ENCODE results near the gene GDA. TPM values are rescaled to one million over a fixed set of nuclear protein-coding genes. Genes with fewer than 3 reads are reported as not detected.

The GDA gene
- total RNA-seq, 1 donor from 2014 or later: not detected

DNA sequence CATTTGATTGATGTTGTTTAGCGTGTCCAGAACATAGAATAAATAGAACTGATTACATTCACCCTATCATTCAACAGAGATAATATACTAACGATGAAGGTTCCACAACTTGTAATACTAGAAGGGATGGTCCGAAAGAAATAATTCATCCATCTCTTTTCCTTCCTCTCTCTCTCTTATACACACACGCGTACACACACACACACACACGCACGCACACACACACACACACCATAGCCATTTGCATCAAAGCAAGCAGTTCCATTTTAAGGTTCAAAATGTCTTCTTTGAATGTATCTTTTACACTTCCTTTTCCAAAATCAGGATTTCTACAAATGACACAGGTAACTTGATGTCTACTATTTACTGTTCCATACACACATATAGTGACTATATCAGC, 887 bp downstream of the GDA start:
- DNase-seq (ENCODE audit: low read depth, low spot score): no peak

DNA sequence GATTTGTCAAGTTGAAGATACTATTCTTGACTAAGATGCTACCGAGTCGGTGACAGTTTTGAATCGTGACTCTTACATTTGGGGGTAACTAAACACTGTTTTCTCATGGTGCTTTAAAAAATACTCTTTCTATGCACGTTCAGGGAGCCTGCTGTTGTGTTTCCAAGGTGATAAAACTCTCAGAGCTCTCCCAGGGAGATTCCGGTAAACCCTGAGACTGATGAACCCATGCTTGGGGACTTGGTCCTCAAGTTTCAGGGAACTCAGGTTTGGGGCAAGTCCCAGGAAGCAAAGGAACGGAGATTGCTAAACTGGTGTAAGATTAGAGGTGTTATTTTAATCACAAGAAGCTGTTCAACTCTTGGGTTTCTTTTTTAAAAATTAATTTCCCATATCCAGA, 1.4 kb downstream of the GDA start:
- no peak for DNase-seq (ENCODE audit: low read depth, low spot score)

DNA sequence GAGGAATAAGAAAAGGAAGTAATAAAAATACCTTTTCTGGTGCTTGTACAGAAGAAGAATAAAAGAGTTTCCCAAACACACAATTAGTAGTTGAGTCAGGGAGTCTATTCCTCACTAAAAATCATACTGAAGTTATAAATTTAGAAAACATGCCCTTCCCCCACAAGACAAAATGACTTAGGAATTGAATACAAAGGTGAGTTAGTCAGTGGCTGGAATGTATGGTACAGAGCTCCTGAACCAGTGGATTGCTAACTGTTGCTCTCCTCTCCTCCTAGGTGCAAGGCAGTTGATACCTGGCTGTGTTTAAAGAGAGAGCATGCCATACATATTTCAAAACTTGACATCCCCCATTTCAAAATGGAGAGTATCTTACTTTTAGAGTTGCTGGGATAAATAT, 1.9 kb downstream of the GDA start:
- no peak for DNase-seq (ENCODE audit: low read depth, low spot score)

DNA sequence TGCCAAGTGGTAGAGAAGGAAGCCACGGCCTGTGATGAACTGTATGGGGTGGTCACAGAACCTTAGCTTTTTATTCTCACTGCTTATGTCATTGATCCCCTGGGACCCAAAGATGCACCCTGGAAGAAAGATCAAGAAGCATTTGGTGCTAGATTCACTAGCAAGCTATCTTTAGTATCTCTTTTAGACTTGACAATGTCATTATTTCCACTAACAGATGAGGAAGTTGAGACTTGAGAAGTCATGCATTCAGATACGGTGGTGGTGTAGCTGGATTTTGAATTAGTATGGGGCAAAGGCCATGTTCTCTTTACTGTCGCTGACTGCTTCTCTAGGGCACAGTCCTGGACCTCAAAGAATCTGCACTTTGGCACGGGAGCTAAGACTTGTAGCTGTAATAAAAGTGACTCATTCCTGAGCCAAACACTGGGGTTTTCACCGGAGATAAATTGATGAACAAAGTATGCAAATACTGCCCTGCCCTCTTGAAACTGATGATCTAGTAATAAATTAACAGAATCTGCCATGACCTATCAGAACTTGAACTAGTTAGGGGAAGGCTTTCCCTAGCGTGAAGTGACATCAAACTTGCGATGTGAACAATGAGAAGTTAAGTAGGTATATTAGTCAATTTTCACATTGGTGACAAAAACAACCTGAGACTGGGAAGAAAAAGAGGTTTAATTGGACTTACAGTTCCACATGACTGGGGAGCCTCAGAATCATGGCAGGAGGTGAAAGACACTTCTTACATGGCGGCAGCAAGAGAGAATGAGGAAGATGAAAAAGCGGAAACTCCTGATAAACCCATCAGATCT, 5.4 kb downstream of the GDA start:
- DNase-seq (ENCODE audit: low read depth, low spot score): no peak

DNA sequence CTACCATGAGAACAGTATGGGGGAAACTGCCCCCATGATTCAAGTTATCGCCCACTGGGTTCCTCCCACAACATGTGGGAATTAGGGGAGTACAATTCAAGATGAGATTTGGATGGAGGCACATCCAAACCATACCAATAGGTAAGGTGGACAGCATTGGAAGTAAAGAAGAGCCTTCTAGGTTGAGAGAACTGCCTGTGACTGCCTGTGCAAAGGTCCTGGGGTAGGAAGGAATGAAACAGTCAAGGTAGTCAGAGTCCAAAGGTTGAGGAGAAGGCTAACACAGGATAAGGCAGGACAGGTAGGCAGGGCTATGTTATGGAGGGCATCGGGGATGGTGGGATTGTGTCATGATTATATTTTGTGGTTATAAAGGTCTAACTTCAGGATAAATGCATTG, 6.1 kb downstream of the GDA start:
- no peak for DNase-seq (ENCODE audit: low read depth, low spot score)

DNA sequence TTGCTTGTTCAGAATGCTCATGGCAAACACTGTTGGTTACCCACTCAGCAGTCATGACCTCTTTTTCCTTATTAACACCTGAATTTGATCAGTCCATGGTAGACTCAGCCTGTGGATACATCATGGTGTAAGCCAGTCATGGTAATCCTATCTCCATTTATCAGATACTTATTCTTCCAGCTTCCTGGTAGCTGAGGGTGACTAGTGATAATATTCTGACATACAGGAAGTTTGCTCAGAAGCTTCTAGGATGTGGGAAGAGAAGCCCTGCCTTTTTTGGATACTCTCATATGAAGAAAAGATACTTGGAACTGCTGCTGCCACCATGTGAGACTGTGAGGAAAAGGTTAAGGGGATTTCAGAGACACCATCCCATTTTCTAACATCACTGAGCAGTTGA, 7.3 kb downstream of the GDA start:
- no peak for DNase-seq (ENCODE audit: low read depth, low spot score)

DNA sequence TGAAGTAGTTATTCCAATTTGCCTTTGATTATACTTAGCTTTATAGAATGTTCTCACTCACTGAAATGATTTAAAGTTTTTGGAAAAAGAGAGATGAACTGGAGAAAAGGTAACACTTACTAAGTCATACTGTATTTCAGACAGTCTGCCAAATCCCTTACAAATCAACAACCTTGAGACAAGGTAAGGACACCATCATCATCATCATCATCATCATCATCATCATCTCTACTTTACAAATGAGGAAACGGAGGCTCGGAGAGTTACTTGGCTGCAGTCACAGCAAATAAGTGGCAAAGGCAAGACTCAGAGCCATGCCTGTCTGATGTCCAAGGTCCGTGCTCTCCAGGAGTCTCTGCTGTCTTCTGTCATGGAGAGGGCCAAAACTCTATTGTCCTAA, 9.4 kb downstream of the GDA start:
- no peak for DNase-seq (ENCODE audit: low read depth, low spot score)

DNA sequence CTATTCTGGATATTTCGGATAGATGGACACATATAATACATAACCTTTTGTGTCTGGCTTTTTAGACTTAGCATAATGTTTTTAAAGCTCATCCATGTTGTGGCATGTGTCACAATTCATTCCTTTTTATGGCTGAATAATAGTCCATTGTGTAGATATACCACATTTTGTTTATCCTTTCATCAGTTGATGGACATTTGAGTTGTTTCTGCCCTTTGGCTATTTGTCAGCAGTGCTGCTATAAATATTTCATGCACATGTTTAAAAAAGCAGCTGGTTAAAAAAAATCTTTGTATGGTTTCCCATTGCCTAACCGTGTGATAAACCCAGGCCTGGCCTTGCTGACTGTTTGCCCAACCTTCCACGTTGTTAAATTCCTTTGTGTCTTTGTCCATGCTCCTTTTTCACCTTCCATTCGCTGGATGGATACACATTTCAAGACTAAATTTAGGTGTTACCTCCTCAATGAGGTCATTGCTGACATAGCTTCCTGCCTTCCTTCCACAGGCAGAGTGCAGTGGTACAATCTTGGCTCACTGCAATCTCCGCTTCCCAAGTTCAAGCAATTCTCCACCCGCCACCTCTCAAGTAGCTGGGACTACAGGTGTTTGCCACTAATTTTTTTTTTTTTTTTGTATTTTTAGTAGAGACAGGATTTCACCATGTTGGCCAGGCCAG, 11.3 kb downstream of the GDA start:
- no peak for DNase-seq (ENCODE audit: low read depth, low spot score)

DNA sequence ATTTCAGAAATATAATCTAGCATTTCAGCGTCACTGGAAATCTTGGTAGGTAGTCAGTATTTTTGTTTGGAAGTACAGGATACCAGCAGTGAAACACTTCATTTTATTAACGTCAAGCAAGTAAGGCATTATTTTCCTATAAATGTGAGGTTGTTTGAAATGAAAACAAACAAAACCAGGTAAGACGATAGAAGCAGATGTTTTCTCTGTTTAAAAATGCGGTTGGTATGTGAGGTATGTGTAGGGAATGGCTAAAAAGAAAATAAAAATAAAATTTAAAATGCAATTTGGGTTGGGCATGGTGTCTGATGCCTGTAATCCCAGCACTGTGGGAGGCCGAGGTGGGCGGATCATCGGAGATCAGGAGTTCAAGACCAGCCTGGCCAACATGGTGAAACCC, 16.1 kb downstream of the GDA start:
- no peak for DNase-seq (ENCODE audit: low read depth, low spot score)

DNA sequence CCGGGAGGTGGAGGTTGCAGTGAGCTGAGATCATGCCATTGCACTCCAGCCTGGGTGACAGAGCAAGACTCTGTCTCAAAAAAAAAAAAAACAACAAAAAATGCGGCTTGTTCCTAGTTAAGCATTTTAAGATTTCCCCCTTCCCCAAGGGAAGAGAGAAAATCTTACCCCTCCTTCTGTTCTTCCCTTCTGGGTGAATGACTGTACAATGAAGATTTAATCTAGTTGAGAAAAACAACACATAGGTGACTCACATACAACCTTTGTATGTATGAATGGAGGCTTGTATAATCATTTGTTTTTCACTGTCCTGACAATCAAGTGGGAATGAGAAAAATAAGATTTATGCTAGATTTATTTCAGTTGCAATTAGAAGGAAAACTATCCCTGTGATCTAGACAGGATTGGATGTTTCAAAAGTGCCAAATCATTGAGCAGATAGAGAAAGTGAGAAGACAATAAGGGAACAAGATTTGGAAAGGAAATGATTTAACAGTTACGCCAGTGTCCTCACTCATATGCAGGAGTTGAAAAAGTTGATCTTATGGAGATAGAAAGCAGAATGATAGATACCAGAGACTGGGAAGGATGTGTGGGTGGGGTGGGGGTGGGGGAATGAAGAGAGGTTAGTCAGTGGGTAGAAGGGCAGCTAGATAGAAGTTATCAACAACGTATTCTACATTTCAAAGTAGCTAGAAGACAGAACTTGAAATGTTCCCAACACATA, 16.7 kb downstream of the GDA start:
- DNase-seq (ENCODE audit: low read depth, low spot score): no peak

DNA sequence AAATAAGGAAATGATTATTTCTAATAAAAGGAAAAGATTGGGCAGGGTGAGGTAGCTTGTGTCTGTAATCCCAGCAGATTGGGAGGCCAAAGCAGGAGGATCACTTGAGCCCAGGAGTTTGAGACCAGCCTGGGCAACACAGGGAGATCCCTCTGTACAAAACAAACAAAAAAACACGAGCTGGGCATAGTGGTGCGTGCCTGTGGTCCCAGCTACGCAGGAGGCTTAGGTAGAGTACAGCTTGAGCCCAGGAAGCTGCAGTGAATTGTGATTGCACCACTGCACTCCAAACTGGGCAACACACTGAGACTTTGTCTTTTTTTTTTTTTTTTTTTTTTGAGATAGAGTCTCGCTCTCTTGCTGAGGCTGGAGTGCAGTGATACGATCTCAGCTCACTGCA, 18.8 kb downstream of the GDA start:
- no peak for DNase-seq (ENCODE audit: low read depth, low spot score)

DNA sequence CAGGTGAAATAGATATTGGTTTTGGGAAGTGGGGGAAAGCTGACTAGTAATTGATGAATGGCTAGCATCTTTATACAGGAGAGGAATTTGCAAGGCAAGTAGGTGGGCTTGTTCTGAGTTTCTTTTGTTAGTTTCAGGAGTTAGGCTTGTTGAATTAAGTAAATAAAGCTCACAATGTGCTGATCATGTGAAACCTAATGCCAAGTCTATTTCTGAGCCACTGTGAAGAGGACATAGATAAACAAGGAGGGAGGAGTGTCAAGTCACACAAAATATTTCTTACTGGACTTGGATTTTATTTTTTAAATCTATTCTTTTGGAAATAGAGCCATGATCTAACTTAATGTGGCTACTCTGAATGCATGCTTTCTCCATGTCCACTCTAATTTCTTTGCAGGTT, 19.9 kb downstream of the GDA start:
- no peak for DNase-seq (ENCODE audit: low read depth, low spot score)

DNA sequence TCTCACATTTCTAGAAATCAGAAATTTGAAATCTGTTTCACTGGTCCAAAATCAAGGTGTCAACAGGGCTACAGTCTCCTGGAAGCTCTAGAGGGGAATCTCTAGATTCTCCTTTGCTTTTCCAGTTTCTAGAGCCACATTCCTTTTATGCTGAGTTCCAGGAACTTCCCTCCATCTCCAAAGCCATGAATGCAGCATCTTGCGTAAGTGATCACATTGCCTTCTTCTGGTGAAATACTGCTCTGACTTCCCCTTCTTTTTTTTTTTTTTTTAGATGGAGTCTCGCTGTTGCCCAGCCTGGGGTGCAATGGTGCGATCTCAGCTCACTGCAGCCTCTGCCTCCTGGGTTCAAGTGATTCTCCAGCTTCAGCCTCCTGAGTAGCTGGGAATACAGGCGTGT, 23.8 kb downstream of the GDA start:
- no peak for DNase-seq (ENCODE audit: low read depth, low spot score)

DNA sequence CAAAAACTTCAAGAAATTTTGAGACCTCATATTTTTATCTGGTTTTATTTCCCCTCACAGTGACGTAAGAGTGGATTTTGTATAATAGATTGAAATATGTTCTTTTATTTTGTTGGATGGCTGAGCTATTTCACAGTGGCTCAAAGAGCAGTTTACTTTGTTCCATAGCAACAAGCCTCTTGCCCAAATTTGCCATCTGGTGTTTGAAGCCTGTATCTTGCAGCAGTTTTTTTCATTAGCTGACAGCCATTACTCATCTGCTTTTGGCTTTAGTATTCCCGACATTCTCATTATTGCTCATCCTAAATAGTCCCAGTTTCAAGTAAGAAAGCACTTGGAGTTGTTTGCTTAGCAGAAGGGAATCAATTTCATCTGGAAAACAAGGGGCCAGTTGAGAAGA, 36.3 kb downstream of the GDA start:
- DNase-seq (ENCODE audit: low read depth, low spot score): no peak

DNA sequence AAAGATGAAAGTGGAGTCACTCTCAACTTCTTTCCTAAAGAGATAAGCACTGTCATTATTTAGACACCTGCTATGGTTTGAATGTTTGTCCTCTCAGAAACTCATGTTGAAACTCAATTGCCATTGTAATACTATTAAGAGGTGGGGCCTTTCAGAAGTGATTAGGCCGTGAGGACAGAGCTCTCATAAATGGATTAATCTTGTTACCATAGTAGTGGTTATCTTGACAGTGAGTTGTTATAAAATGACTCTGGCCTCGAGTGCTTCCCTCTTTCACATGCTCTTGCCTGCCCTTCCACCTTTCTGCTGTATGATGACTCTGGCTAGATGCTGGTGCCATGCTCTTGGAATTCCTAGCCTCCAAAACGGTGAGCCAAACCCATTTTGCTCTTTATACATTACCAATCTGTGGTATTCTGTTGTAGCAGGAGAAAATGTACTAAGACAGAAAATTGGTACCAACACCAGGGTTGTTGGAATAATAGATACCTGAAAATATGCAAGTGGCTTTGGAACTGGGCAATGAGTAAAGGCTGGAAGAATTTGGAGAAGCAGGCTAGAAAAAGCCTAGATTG, 38.0 kb downstream of the GDA start:
- DNase-seq (ENCODE audit: low read depth, low spot score): no peak

DNA sequence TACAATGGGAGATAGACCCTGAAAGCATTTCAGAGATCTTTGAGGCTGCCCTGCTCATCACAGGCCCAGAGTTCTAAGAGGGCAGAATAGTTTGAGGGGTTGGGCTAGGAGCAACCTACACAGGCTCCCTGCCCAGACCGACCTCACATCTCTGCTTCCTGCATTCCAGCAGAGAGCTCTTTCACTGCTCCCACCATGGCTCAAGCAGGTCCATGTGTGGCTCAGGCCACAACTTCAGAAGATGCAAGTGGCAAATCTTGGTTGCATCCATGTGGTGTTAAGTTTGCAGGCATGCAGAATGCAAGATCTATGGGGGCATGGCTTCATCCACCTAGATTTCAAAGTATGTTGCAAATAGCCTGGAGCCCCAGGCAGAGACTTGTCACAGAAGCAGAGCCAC, 39.0 kb downstream of the GDA start:
- DNase-seq (ENCODE audit: low read depth, low spot score): no peak

DNA sequence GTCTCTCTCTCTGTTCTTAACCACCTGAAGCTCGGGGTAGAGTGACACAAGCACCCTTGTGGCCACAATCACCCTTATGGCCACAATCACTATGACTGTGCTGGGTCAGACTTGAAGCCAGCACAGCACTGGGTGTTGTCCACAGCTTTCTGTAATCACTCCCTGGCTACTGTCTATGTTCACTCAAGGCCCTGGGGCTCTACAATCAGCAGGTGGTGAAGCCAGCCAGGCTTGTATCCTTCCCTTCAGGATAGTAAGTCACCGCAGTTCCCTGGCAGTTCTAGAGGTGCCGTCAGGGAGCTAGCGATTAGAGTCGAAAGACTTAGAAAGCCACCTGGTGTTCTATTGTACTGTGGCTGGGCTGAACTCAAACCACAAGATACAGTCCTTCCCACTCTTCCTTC, 44.2 kb downstream of the GDA start:
- no peak for DNase-seq (ENCODE audit: low read depth, low spot score)

DNA sequence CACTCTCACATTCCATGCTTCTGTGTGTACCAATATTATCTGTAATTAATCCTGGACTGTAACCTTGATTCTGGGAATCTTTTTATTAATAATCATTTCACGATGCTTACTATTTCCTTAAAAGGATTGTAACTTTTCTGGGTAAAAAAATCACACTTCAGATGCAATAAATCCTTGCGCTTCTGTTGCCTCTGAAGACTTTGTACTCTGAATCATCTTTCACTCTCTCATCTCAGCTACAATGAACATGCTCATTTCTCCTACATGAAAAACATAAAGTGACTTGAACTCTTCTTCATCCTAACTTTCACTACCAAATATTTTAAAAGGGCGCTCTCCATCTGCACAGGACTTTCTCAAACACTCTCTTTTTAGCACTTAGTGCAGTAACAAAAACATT, 50.0 kb downstream of the GDA start:
- no peak for DNase-seq (ENCODE audit: low read depth, low spot score)

DNA sequence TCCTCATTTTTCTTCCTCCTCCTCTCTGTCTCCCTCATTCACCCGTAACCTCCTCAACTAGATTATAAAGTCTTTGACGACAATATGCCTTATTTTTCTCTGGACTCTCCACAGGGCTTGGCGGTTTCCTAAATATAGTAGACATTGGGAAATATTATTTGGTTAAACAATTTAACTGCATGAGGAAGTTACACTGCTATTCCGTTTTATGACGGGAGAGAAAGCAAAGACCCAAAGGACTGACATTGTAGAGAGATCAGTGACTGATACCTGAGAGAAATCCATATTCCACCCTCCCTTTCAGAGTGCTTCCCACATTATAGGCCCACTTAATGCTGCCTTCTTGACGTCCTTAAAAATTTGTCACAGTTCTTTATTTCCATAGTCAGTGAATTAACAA, 51.2 kb downstream of the GDA start:
- DNase-seq (ENCODE audit: low read depth, low spot score): no peak

DNA sequence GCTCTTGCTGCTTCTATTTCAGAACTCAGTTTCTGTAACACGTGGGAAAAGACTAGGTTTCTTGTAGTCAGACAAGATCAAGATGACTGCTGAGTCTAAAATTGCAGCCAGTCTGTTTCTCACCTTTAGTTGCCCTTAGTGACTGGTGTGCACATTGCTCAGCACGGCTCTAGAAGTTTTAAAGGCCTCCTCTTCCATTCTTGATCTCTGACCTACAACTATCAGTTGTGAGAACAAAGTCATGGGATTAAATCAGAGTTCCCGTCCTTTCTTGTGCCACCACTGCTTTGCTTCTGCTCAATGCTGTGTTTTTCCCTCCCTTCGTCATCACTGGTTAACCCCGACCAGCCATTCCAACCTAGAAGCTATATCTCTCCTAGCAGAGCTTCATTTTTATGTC, 52.8 kb downstream of the GDA start:
- no peak for DNase-seq (ENCODE audit: low read depth, low spot score)

DNA sequence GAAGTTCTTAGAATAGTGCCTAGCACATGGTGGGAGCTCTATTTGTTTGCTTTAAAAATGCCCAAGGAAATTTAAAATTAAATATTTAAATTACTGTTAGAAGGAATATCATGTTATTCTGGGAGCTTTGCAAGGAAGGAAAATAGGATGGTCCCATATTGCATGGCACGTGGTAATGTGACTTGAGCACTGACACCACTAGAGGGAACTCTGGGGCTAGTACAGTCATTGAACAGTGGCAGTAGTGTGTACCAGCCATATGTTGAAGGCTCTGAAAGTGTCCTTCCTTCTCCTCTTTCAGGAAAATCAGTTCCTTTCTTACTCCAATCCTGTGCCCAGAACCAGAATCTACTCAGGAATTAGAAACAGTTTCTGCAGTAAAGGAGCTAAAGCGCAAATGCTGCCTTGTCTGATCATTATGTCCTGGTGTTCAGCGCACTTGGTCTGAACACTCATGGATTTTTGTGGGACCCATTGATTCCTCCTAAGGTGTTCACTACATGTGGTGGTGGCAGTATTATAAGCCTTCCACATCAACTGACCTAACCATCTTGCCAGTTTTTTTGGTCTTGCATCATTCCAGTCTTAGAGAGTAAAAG, 54.1 kb downstream of the GDA start:
- no peak for DNase-seq (ENCODE audit: low read depth, low spot score)

DNA sequence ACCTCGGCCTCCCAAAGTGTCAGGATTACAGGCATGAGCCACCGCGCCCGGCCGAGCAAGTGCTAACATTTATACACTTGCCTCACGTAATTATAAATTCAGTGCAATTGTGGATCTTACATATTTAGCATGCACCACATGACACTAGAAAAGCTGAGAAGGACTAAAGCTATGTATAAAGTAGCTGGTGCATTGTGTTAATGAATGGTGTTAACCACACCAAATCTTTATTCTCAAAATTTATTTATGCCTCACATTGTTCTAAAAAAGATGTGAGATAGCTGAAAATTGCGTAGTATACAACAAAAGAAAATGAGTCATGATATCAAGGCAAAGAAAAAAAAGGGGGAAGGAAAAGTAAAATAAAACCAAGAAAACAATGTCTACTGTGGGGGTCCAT, 54.8 kb downstream of the GDA start:
- no peak for DNase-seq (ENCODE audit: low read depth, low spot score)
